ENCODE results near the gene NR3C2.

The NR3C2 gene

DNA sequence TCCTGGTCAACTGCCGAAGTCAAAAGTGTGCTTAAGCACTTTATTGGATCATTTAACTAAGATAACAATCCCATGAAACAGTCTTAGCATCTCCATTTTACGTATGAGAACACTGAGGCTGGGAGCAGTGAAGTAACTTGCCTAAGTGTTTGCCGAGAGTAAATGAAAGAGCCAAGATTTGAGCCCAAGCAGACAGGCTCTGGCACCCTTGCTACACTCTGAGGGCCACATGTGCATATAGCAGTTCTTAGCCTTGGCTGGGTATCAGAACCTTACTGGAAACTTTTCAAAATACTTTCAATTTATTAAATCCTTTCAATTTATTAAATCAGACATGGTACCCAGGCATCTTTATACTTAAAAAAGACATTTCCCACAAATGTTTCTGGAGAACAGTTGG lies 225.9 kb downstream of the NR3C2 start:
- TF ChIP-seq CTCF (conservative IDR thresholded peaks at IDR 0.05; ENCODE audit: low read depth, low read length), result no peak
- no peak for DNase-seq (ENCODE audit: low read depth)
- no peak overlapping the region for H3K4me3 ChIP-seq (ENCODE audit: low read depth, low read length)

- DNase-seq (ENCODE audit: low read depth), result no peak
- H3K4me3 ChIP-seq (ENCODE audit: low read depth, low read length), result no peak overlapping the region
- no peak for TF ChIP-seq CTCF (conservative IDR thresholded peaks at IDR 0.05; ENCODE audit: low read depth, low read length)
These were observed 227.0 kb downstream of the NR3C2 start for GRCh38 chr4:148215202-148215601.

GRCh38 chr4:148214529-148215166 lies 227.6 kb downstream of the NR3C2 start:
- TF ChIP-seq CTCF (conservative IDR thresholded peaks at IDR 0.05; ENCODE audit: low read depth, low read length), result no peak
- DNase-seq (ENCODE audit: low read depth), result no peak
- no peak overlapping the region for H3K4me3 ChIP-seq (ENCODE audit: low read depth, low read length)

DNA sequence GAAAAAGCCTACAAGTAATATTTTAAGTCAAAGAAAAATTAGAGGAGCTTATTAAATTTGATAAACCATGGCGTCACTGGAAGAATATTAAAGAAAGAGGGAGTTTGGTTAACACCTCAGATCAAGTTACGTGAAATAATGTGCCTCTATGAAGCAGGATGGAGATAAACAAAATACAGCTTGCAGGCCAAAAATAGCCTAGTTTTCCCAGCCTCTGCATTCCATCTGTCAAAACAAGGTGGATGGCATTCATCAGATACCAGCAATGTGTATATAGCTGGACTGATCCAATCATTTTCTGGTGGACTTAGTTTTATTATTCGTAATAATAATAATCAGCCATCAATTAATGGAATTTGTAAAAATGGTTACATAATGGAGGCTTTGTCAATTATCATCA lies 230.7 kb downstream of the NR3C2 start:
- DNase-seq (ENCODE audit: low read depth), result no peak

GRCh38 chr4:148210661-148211060 lies 231.6 kb downstream of the NR3C2 start:
- DNase-seq (ENCODE audit: low read depth), result no peak
- no peak overlapping the region for H3K4me3 ChIP-seq (ENCODE audit: low read depth, low read length)
- no peak for TF ChIP-seq CTCF (conservative IDR thresholded peaks at IDR 0.05; ENCODE audit: low read depth, low read length)

More for the DNA sequence above, 230.7 kb downstream of the NR3C2 start:
- no peak overlapping the region for H3K4me3 ChIP-seq (ENCODE audit: low read depth, low read length)
- no peak for TF ChIP-seq CTCF (conservative IDR thresholded peaks at IDR 0.05; ENCODE audit: low read depth, low read length)

DNA sequence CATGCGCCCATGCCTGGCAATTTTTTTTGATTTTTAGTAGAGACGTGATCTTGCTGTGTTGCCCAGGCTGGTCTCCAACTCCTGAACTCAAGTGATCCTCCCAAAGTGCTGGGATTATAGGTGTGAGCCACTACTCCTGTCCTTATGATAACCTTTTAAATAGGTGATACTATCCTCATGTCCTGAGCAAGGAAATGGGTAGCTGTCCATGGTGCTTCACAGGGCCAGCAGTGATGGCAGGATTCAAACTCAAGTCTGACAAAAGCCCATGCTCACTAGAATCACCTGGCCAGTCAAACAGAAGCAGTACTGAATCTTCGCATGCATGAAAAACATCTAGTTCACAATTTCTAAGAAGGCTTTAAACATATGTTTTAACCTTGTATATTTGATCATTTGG lies 235.1 kb downstream of the NR3C2 start:
- no peak for TF ChIP-seq CTCF (conservative IDR thresholded peaks at IDR 0.05; ENCODE audit: low read depth, low read length)
- H3K4me3 ChIP-seq (ENCODE audit: low read depth, low read length), result no peak overlapping the region
- peak; percentile 5 for DNase-seq (ENCODE audit: low read depth)

DNA sequence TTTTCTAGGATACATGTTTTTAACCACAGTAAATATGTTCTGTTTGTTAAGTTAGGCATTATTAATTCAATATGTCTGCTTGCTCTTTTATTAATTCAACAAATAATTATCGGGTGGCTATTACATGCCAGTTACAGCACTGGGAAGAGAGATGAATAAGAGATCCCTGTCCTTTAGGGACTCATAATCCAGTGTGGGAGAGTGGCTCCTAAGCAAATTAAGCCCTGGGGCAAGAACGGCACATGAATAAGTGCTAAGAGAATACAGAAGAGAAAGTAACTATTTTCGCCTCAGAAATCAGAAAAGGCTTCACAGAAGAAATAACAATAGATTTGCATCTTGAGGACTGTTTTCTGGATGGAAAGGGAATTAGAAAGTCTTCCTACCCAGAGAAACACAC lies 236.7 kb downstream of the NR3C2 start:
- no peak for TF ChIP-seq CTCF (conservative IDR thresholded peaks at IDR 0.05; ENCODE audit: low read depth, low read length)
- DNase-seq (ENCODE audit: low read depth), result no peak
- no peak overlapping the region for H3K4me3 ChIP-seq (ENCODE audit: low read depth, low read length)
